GM21360 (cell line): ENCODE results near the gene TTBK1.

ENCODE experiments used
- ATAC-seq: cut with Tn5 transposase; IDR thresholded peaks from one replicate; pipeline ENCODE4 v1.9.1; 2021; ENCODE audit warnings: mild to moderate bottlenecking, moderate library complexity; ENCODE audit not compliant: unreplicated experiment

The TTBK1 gene

GRCh38 chr6:43242908-43243663, at the start of gene TTBK1:
TSS of gene TTBK1 (plus strand) at chr6:43243481. CDS start at chr6:43246661, 3,180 bp downstream.
- no peak for ATAC-seq

- ATAC-seq = no peak
Measured at GRCh38 chr6:43193929-43194328, 49.4 kb upstream of the TTBK1 start.

- ATAC-seq = no peak
Measured at GRCh38 chr6:43196337-43196736, 46.9 kb upstream of the TTBK1 start.

- ATAC-seq = no peak
Measured at GRCh38 chr6:43199912-43200311, 43.4 kb upstream of the TTBK1 start.

GRCh38 chr6:43200541-43200940, 42.7 kb upstream of the TTBK1 start:
- ATAC-seq = no peak

GRCh38 chr6:43202451-43202850, 40.8 kb upstream of the TTBK1 start:
- no peak for ATAC-seq

GRCh38 chr6:43203029-43203717, 40.1 kb upstream of the TTBK1 start:
- no peak for ATAC-seq

- ATAC-seq = no peak
Measured at GRCh38 chr6:43203718-43204095, 39.6 kb upstream of the TTBK1 start.

- ATAC-seq = no peak
Measured at GRCh38 chr6:43204271-43205105, 38.8 kb upstream of the TTBK1 start.

- no peak for ATAC-seq
Measured at GRCh38 chr6:43205849-43206248, 37.4 kb upstream of the TTBK1 start.

GRCh38 chr6:43207286-43207685, 36.0 kb upstream of the TTBK1 start:
- no peak for ATAC-seq

GRCh38 chr6:43211955-43212354, 31.3 kb upstream of the TTBK1 start:
- no peak for ATAC-seq

- no peak for ATAC-seq
Measured at GRCh38 chr6:43213431-43213830, 29.9 kb upstream of the TTBK1 start.

GRCh38 chr6:43215066-43215465, 28.2 kb upstream of the TTBK1 start:
- no peak for ATAC-seq

GRCh38 chr6:43216200-43216599, 27.1 kb upstream of the TTBK1 start:
- ATAC-seq = no peak

GRCh38 chr6:43217351-43217750, 25.9 kb upstream of the TTBK1 start:
- no peak for ATAC-seq

GRCh38 chr6:43219119-43219518, 24.2 kb upstream of the TTBK1 start:
- no peak for ATAC-seq

- ATAC-seq = no peak
Measured at GRCh38 chr6:43219814-43220213, 23.5 kb upstream of the TTBK1 start.

GRCh38 chr6:43220439-43220951, 22.8 kb upstream of the TTBK1 start:
- ATAC-seq = no peak

GRCh38 chr6:43221046-43221972, 22.0 kb upstream of the TTBK1 start:
- ATAC-seq = no peak
